Inflammatory macrophage (primary cell): Measurements from ENCODE around the gene SGPP1.
"Not testable (repeated sequence)": the region's sequence is repeated elsewhere in the genome, so short reads cannot be mapped to it uniquely, and the experiment has no call there.

Experiments
- DNase-seq, 2 donors: peaks; one replicate each; pipeline ENCODE4 v3.0.0-alpha.2; 2020 to 2022

The SGPP1 gene

GRCh38 chr14:63672417-63673180 lies 55.3 kb downstream of the SGPP1 start:
- no peak for DNase-seq

- DNase-seq, result no peak
Measured at GRCh38 chr14:63671987-63672386, 55.9 kb downstream of the SGPP1 start.

- DNase-seq, result no peak
Measured at GRCh38 chr14:63670692-63671091, 57.2 kb downstream of the SGPP1 start.

GRCh38 chr14:63666335-63666734 lies 61.5 kb downstream of the SGPP1 start:
- no peak for DNase-seq

GRCh38 chr14:63663428-63664341 lies 64.2 kb downstream of the SGPP1 start:
- no peak for DNase-seq

GRCh38 chr14:63662776-63663175 lies 65.1 kb downstream of the SGPP1 start:
- DNase-seq, result no peak

GRCh38 chr14:63661881-63662280 lies 66.0 kb downstream of the SGPP1 start:
- DNase-seq, result not testable (repeated sequence)

- DNase-seq, result no peak
Measured at GRCh38 chr14:63659726-63660125, 68.1 kb downstream of the SGPP1 start.

GRCh38 chr14:63656194-63656593 lies 71.7 kb downstream of the SGPP1 start:
- DNase-seq, result peak; percentile 69 to 80

GRCh38 chr14:63654936-63655335 lies 72.9 kb downstream of the SGPP1 start:
- DNase-seq, result no peak

GRCh38 chr14:63654346-63654745 lies 73.5 kb downstream of the SGPP1 start:
- no peak for DNase-seq

GRCh38 chr14:63652406-63652805 lies 75.5 kb downstream of the SGPP1 start:
- no peak for DNase-seq

GRCh38 chr14:63650256-63650952 lies 77.5 kb downstream of the SGPP1 start:
- no peak for DNase-seq

GRCh38 chr14:63647696-63648410 lies 80.0 kb downstream of the SGPP1 start:
- DNase-seq, result peak; percentile 40 to 69

GRCh38 chr14:63644741-63645140 lies 83.1 kb downstream of the SGPP1 start:
- DNase-seq, result no peak

GRCh38 chr14:63642656-63643382 lies 85.0 kb downstream of the SGPP1 start:
- no peak for DNase-seq

- peak; percentile 93 to 94 for DNase-seq
Measured at GRCh38 chr14:63642229-63642611, 85.6 kb downstream of the SGPP1 start.

- peak; percentile 99 for DNase-seq
Measured at GRCh38 chr14:63641473-63642228, 86.2 kb downstream of the SGPP1 start, which contains the start of gene WDR89. Gene WDR89 (minus strand): TSS chr14:63641871. CDS start chr14:63599942, 41,929 bp downstream.

- no peak for DNase-seq
Measured at GRCh38 chr14:63638493-63638892, 89.4 kb downstream of the SGPP1 start.

GRCh38 chr14:63636094-63636635 lies 91.7 kb downstream of the SGPP1 start:
- not testable (repeated sequence) for DNase-seq
